OCI-LY7 (cell line): ENCODE data around the gene C1orf87. TPM values are rescaled to one million over a fixed set of nuclear protein-coding genes. Genes with fewer than 3 reads are reported as not detected.

Source experiments
- BruUV-seq: library from RNA; stranded (reverse); fragments of 400-500 nt; replicated peaks from 2 replicates; lab custom pipeline; 2021; lab: Mats Ljungman, UMichigan
- CTCF ChIA-PET: fragments of 300-600 bp; sonication (Branson Sonifier 250); formaldehyde crosslinking; loops from one replicate; lab custom pipeline; 2022; ENCODE audit warnings: antibody characterized with exemption; ENCODE audit not compliant: unreplicated experiment; lab: Charles Lee
- POLR2A ChIA-PET: fragments of 300-600 bp; sonication (Branson Sonifier 250); formaldehyde crosslinking; loops from one replicate; lab custom pipeline; 2022; ENCODE audit warnings: antibody characterized with exemption; lab: Charles Lee
- DNase-seq: peaks from one replicate; pipeline ENCODE4 v3.0.0-alpha.2; 2015; ENCODE audit warnings: low spot score
- H2AFZ ChIP-seq: fragments of 200-600 bp; sonication (generic), shearing (Covaris generic); 2 replicates; pipeline ENCODE4 v1.6.1; 2014; ENCODE audit warnings: mild to moderate bottlenecking, antibody characterized with exemption, low read length, moderate library complexity
- H3K27ac ChIP-seq: fragments of 200-600 bp; sonication (generic); 2 replicates; pipeline ENCODE4 v1.5.1; 2014; ENCODE audit warnings: mixed run types, low read depth, mild to moderate bottlenecking, moderate library complexity, low read length, inconsistent platforms; ENCODE audit not compliant: poor library complexity, severe bottlenecking
- H3K36me3 ChIP-seq: fragments of 200-600 bp; sonication (generic); 2 replicates; pipeline ENCODE4 v1.6.1; 2014; ENCODE audit warnings: mild to moderate bottlenecking, antibody characterized with exemption, low read length, moderate library complexity, mixed read lengths; ENCODE audit not compliant: insufficient read depth
- H3K4me1 ChIP-seq: fragments of 200-600 bp; sonication (generic); 2 replicates; pipeline ENCODE4 v1.5.1; 2014; ENCODE audit warnings: mild to moderate bottlenecking, low read length; ENCODE audit not compliant: insufficient read depth, poor library complexity, severe bottlenecking
- H3K4me2 ChIP-seq: fragments of 200-600 bp; sonication (generic); 2 replicates; pipeline ENCODE4 v1.6.1; 2014; ENCODE audit warnings: mild to moderate bottlenecking, low read length
- H3K4me3 ChIP-seq: fragments of 200-600 bp; sonication (generic); 2 replicates; pipeline ENCODE4 v1.5.1; 2014; ENCODE audit warnings: mild to moderate bottlenecking, low read depth, low read length; ENCODE audit not compliant: poor library complexity, severe bottlenecking
- H3K79me2 ChIP-seq: fragments of 200-600 bp; sonication (generic); 2 replicates; pipeline ENCODE4 v1.6.1; 2016; ENCODE audit warnings: low read depth, mild to moderate bottlenecking, low read length, moderate library complexity, mixed read lengths; ENCODE audit not compliant: insufficient read depth
- H3K9me2 ChIP-seq: fragments of 200-600 bp; sonication (generic); 2 replicates; pipeline ENCODE4 v1.6.1; 2016; ENCODE audit warnings: mild to moderate bottlenecking, low read length, mixed read lengths; ENCODE audit not compliant: insufficient read depth
- H3K9me3 ChIP-seq: fragments of 200-600 bp; sonication (generic); 2 replicates; pipeline ENCODE4 v1.6.1; 2014; ENCODE audit warnings: mild to moderate bottlenecking, mixed run types, low read length, mixed read lengths
- H4K20me1 ChIP-seq: fragments of 200-600 bp; sonication (generic); 2 replicates; pipeline ENCODE4 v1.6.1; 2014; ENCODE audit warnings: mild to moderate bottlenecking, antibody characterized with exemption, low read length, moderate library complexity, mixed read lengths; ENCODE audit not compliant: insufficient read depth
- CTCF ChIP-seq: fragments of 200-600 bp; sonication (generic); conservative IDR thresholded peaks from 2 replicates; pipeline ENCODE4 v1.5.1; 2014; ENCODE audit warnings: mild to moderate bottlenecking, antibody characterized with exemption, low read length, moderate library complexity, mixed read lengths
- EZH2phosphoT487 ChIP-seq: fragments of 200-600 bp; sonication (generic); IDR thresholded peaks from 2 replicates; pipeline ENCODE4 v1.6.1; 2018; ENCODE audit warnings: low read depth, borderline replicate concordance, mild to moderate bottlenecking, mixed run types, antibody characterized with exemption, low read length, moderate library complexity, mixed read lengths
- intact Hi-C: fragments of 100-400 bp; cut with micrococcal nuclease; formaldehyde crosslinking; loops from one replicate; pipeline ENCODE4 v1.10.0; 2022; ENCODE audit not compliant: unreplicated experiment
- total RNA-seq, 2 experiments: library from RNA; depleted of rRNA in 1 of 2; stranded (reverse); fragments of >200 nt in 1 of 2; shearing (Covaris generic) in 1 of 2; gene quantifications; 2 replicates each; pipeline ENCODE4 v1.2.3, GENCODE V29; 2014 to 2022

Gene C1orf87
- total RNA-seq, 2 experiments from 2014 or later = not detected

GRCh38 chr1:60031146-60031545 lies 42.4 kb downstream of the C1orf87 start:
- H2AFZ ChIP-seq = no peak overlapping the region
- TF ChIP-seq CTCF = no peak
- TF ChIP-seq EZH2phosphoT487 = no peak
- intact Hi-C loops = no loop called here
- no peak overlapping the region for H3K4me2 ChIP-seq
- no peaks in the 10 kb centered on the region for H3K9me2 ChIP-seq
- BruUV-seq = no TSS peak
- no peaks in the 10 kb centered on the region for H3K9me3 ChIP-seq
- no peaks in the 10 kb centered on the region for H3K79me2 ChIP-seq
- ChIA-PET CTCF (no interaction called here), POLR2A (no interaction called here)
- no peaks in the 10 kb centered on the region for H3K4me1 ChIP-seq
- no peak overlapping the region for H3K4me3 ChIP-seq
- H4K20me1 ChIP-seq = no peaks in the 10 kb centered on the region
- no peak overlapping the region for H3K27ac ChIP-seq
- H3K36me3 ChIP-seq = no peaks in the 10 kb centered on the region
- no peak for DNase-seq

- no peaks in the 10 kb centered on the region for H3K9me2 ChIP-seq
- intact Hi-C loops = no loop called here
- ChIA-PET POLR2A (no interaction called here), CTCF (no interaction called here)
- H2AFZ ChIP-seq = no peak overlapping the region
- no peaks in the 10 kb centered on the region for H4K20me1 ChIP-seq
- BruUV-seq = no TSS peak
- no peak overlapping the region for H3K4me3 ChIP-seq
- no peak overlapping the region for H3K27ac ChIP-seq
- TF ChIP-seq CTCF (no peak), EZH2phosphoT487 (no peak)
- no peaks in the 10 kb centered on the region for H3K9me3 ChIP-seq
- no peaks in the 10 kb centered on the region for H3K4me1 ChIP-seq
- no peak for DNase-seq
- no peaks in the 10 kb centered on the region for H3K79me2 ChIP-seq
- H3K4me2 ChIP-seq = no peak overlapping the region
- H3K36me3 ChIP-seq = no peaks in the 10 kb centered on the region
Observed at GRCh38 chr1:60025552-60025951, 48.0 kb downstream of the C1orf87 start.

GRCh38 chr1:60017508-60018205 lies 55.9 kb downstream of the C1orf87 start:
- intact Hi-C loops = no loop called here
- H3K4me2 ChIP-seq = no peak overlapping the region
- no peaks in the 10 kb centered on the region for H4K20me1 ChIP-seq
- H3K79me2 ChIP-seq = no peaks in the 10 kb centered on the region
- ChIA-PET CTCF (no interaction called here), POLR2A (no interaction called here)
- no peaks in the 10 kb centered on the region for H3K4me1 ChIP-seq
- DNase-seq = no peak
- H3K9me3 ChIP-seq = no peaks in the 10 kb centered on the region
- H3K27ac ChIP-seq = no peak overlapping the region
- H3K4me3 ChIP-seq = no peak overlapping the region
- H2AFZ ChIP-seq = no peak overlapping the region
- no peaks in the 10 kb centered on the region for H3K9me2 ChIP-seq
- H3K36me3 ChIP-seq = no peaks in the 10 kb centered on the region
- TF ChIP-seq EZH2phosphoT487 = no peak
- TF ChIP-seq CTCF = no peak
- BruUV-seq = no TSS peak
